Smooth muscle cell (in vitro differentiated cells): ENCODE data around the gene PRR14L. TPM values are rescaled to one million over a fixed set of nuclear protein-coding genes. Genes with fewer than 3 reads are reported as not detected.
"Not testable (repeated sequence)": the region's sequence is repeated elsewhere in the genome, so short reads cannot be mapped to it uniquely, and the experiment has no call there.

Experiments used
- DNase-seq: peaks from one replicate; lab custom pipeline; 2025; ENCODE audit not compliant: unreplicated experiment; lab: John Stamatoyannopoulos, UW
- H2AFZ ChIP-seq: fragments of 200-600 bp; sonication (generic); 2 replicates; pipeline ENCODE4 v1.6.0; 2016; ENCODE audit warnings: antibody characterized with exemption, low read depth, mild to moderate bottlenecking
- H3F3A ChIP-seq: fragments of 200-600 bp; sonication (generic); 2 replicates; pipeline ENCODE4 v1.6.0; 2017; ENCODE audit warnings: antibody characterized with exemption, low read depth
- H3K27ac ChIP-seq: fragments of 200-600 bp; sonication (generic); 2 replicates; pipeline ENCODE4 v1.5.1; 2016; ENCODE audit warnings: low read depth, mild to moderate bottlenecking
- H3K27me3 ChIP-seq: fragments of 200-600 bp; sonication (generic); 2 replicates; pipeline ENCODE4 v1.6.1; 2016; ENCODE audit warnings: low read depth, mild to moderate bottlenecking
- H3K36me3 ChIP-seq: fragments of 200-600 bp; sonication (generic); 2 replicates; pipeline ENCODE4 v1.5.1; 2016; ENCODE audit warnings: low read depth
- H3K4me1 ChIP-seq: fragments of 200-600 bp; sonication (generic); 2 replicates; pipeline ENCODE4 v1.5.1; 2016; ENCODE audit warnings: low read depth
- H3K4me2 ChIP-seq: fragments of 200-600 bp; sonication (generic); 2 replicates; pipeline ENCODE4 v1.6.0; 2016; ENCODE audit warnings: mild to moderate bottlenecking
- H3K4me3 ChIP-seq: fragments of 200-600 bp; sonication (generic); 2 replicates; pipeline ENCODE4 v1.5.1; 2016; ENCODE audit warnings: mild to moderate bottlenecking
- H3K79me2 ChIP-seq: fragments of 200-600 bp; sonication (generic); 2 replicates; pipeline ENCODE4 v1.6.0; 2016; ENCODE audit warnings: low read depth, mild to moderate bottlenecking
- H3K9ac ChIP-seq: fragments of 200-600 bp; sonication (generic); 2 replicates; pipeline ENCODE4 v1.6.0; 2016; ENCODE audit warnings: low read depth
- H3K9me3 ChIP-seq: fragments of 200-600 bp; sonication (generic); replicated peaks from 2 replicates; pipeline ENCODE4 v1.5.1; 2016; ENCODE audit warnings: low read depth
- H4K20me1 ChIP-seq: fragments of 200-600 bp; sonication (generic); 2 replicates; pipeline ENCODE4 v1.6.0; 2016; ENCODE audit warnings: low read depth
- CTCF ChIP-seq: fragments of 200-600 bp; sonication (generic); IDR thresholded peaks from 2 replicates; pipeline ENCODE4 v1.5.1; 2017; ENCODE audit warnings: borderline replicate concordance, mild to moderate bottlenecking, antibody characterized with exemption; ENCODE audit not compliant: insufficient read depth, poor library complexity, severe bottlenecking
- WGBS: methylation state at CpG from one replicate; pipeline ENCODE4 v1.1.7; 2016; ENCODE audit warnings: low lambda C conversion rate; 5-methylcytosine and 5-hydroxymethylcytosine counted together
- polyA plus RNA-seq: library from polyadenylated mRNA; unstranded; fragments of >200 nt; fragmentation: Nextera tagmentation; extraction: Ambion mirVana; gene quantifications from 2 replicates; pipeline ENCODE4 v1.2.1, GENCODE V29; 2016
- total RNA-seq: library from RNA; depleted of rRNA; stranded (reverse); fragments of >200 nt; gene quantifications from 2 replicates; pipeline ENCODE4 v1.2.3, GENCODE V29; 2014

Gene PRR14L
- total and polyA plus RNA-seq, 2 experiments from 2014 or later: 9.2 to 20.6 TPM

GRCh38 chr22:31676700-31677099, 73.2 kb downstream of the PRR14L start:
- Histone ChIP-seq H3K4me3 (peak overlapping the region; percentile 45), H3K4me1 (no peaks in the 10 kb centered on the region), H3K79me2 (no peaks in the 10 kb centered on the region), H4K20me1 (no peaks in the 10 kb centered on the region), H3F3A (peaks cover under 1% of the 10 kb centered on the region), H3K9me3 (no peaks in the 10 kb centered on the region), H3K9ac (no peak overlapping the region), H2AFZ (peak overlapping the region; percentile 21), H3K27ac (no peak overlapping the region), H3K4me2 (peak overlapping the region; percentile 80), H3K36me3 (no peaks in the 10 kb centered on the region), H3K27me3 (no peaks in the 10 kb centered on the region)
- WGBS: 18% methylated on average over 25 of the region's 25 CpGs
- no peak for TF ChIP-seq CTCF
- peak; percentile 27 for DNase-seq

GRCh38 chr22:31674219-31674618, 75.7 kb downstream of the PRR14L start:
- not testable (repeated sequence) for H3K4me3 ChIP-seq, H3K36me3 ChIP-seq, DNase-seq, H3K27ac ChIP-seq, H3K79me2 ChIP-seq, H3K9ac ChIP-seq, H3F3A ChIP-seq, H3K9me3 ChIP-seq, H3K4me1 ChIP-seq, H2AFZ ChIP-seq, H3K27me3 ChIP-seq, H3K4me2 ChIP-seq, H4K20me1 ChIP-seq
- WGBS: 95% methylated on average over 5 of the region's 5 CpGs

- not testable (repeated sequence) for H3K79me2 ChIP-seq, H3K36me3 ChIP-seq, H3K9ac ChIP-seq, H3K4me3 ChIP-seq, H3K9me3 ChIP-seq, H3K4me1 ChIP-seq, H2AFZ ChIP-seq, H4K20me1 ChIP-seq, H3K4me2 ChIP-seq, H3K27ac ChIP-seq, DNase-seq, H3K27me3 ChIP-seq, H3F3A ChIP-seq
- 94% methylated on average over 4 of the region's 4 CpGs for WGBS
Measured at GRCh38 chr22:31668849-31669248, 81.1 kb downstream of the PRR14L start.

- Histone ChIP-seq H3K9me3 (no peaks in the 10 kb centered on the region), H3K27ac (peak overlapping the region; percentile 87), H3F3A (no peaks in the 10 kb centered on the region), H4K20me1 (peaks cover 5% of the 10 kb centered on the region), H3K4me2 (peak overlapping the region; percentile 94), H3K4me3 (peak overlapping the region; percentile 87), H2AFZ (peak overlapping the region; percentile 83), H3K36me3 (no peaks in the 10 kb centered on the region), H3K9ac (peak overlapping the region; percentile 91), H3K27me3 (no peaks in the 10 kb centered on the region), H3K79me2 (peaks cover 40% of the 10 kb centered on the region), H3K4me1 (peaks cover 6% of the 10 kb centered on the region)
- 72% methylated on average over 8 of the region's 8 CpGs for WGBS
- no peak for TF ChIP-seq CTCF
- DNase-seq: no peak
Measured at GRCh38 chr22:31662668-31663037, 87.3 kb downstream of the PRR14L start.
